NCI-H146 treated with DMSO at 0.1 percent for 48 hours (cell line): ENCODE results near the gene STOML1.
A peak's percentile ranks its signal among the peaks of the same experiment; 100 is the strongest.

Experiments used
- DNase-seq: peaks from one replicate; lab custom pipeline; 2025; ENCODE audit not compliant: unreplicated experiment; lab: John Stamatoyannopoulos, UW

Gene STOML1, protein sequence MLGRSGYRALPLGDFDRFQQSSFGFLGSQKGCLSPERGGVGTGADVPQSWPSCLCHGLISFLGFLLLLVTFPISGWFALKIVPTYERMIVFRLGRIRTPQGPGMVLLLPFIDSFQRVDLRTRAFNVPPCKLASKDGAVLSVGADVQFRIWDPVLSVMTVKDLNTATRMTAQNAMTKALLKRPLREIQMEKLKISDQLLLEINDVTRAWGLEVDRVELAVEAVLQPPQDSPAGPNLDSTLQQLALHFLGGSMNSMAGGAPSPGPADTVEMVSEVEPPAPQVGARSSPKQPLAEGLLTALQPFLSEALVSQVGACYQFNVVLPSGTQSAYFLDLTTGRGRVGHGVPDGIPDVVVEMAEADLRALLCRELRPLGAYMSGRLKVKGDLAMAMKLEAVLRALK

DNA sequence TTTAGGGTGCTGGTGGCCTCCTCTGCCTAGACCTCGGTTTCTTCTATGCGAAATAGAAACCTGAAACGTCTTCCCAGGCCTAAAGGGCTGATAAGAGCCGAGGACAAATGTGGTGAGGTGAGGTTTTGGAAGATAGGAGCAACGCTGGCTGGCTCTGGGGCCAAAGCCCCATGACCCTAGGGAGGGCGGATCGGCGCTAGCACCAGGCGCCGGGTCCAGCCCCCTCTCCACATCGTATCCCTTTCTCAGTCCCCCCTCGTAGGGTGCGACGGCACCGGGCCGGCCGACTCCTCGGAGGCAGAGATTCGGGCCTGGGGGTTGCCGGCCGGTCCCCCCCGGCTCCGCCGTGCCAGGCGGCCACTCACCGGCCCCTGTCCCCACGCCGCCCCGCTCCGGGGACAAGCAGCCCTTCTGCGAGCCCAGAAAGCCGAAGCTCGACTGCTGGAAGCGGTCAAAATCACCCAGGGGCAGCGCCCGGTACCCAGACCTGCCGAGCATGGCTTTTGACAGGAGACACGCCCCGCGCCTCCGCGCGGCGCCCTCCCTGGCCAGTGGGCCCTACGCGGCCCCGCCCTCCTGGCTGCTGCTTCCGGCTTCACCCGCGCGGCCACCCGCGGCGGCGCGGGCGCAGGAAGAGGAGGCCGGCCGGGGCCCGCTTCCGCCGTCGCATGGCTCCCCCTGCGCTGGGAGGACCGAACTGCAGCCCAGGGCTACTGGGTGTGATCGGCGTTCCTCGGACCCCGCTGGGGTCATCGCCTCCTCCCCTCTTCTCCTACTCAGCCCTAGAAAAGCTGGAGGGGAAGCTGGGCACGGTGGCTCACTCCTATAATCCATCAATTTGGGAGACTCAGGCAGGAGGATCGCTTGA lies at the start of gene STOML1:
Gene STOML1 (minus strand): TSS at position 570 of the 868 bp plus-strand sequence. CDS start 72 bp downstream, at position 498.
- DNase-seq: peak; percentile 51

DNA sequence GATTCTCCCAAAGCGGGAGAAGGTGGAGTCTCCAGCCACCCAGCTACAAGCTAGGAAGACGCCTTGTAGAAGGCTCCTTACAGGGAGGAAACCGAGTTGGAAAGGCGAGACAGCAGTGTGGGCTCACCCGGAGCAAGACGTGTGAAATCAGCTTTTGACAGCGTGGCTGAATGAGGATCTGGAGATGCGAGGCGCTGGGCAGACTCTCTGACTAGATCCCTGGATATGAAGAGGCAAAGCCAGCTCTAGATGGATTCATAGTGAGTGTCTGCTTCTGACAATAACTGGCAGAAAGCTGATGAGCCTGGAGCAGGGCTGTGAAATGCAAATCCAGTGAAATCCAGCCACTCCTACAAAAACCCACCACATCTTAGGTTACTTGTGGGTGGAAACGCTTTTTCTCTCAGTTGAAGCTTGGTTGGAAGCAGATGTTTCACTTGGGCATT lies 49.2 kb upstream of the STOML1 start:
- no peak for DNase-seq

DNA sequence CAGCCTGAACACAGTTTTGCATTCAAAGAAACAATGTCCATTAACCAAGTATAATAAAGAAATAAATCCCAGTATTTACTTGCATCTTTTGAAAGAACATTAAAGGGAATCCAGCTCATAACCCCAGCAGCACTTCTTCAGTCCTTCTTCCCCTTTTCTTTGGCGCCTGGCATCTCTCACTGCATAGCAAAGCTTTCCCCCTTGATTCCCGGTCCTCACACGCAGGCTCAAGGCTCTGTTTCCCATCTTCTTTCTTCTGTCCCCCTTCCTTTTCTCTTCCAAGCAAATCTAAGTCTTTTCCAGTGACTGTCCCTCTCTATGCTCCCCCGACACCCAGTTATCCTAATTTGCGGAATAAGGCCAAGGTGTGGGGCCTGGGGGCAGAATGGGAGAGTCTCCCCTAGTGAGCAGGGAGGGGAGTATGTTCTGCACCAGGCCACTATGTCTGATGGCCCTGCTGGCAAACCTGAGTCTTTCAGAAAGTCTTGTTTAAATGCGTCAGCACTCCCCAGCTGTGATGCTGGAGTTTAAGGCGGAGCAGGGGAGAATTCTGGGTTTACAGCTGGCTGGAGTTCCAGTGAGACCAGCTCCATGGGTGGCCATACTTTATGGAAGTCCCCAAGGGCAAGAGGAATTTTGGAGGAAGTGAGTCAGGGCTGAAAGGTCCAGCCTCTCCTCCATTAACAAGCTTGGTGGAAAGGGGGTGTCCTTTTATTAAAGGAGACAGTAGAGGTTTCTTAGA lies 48.2 kb upstream of the STOML1 start:
- DNase-seq: no peak

DNA sequence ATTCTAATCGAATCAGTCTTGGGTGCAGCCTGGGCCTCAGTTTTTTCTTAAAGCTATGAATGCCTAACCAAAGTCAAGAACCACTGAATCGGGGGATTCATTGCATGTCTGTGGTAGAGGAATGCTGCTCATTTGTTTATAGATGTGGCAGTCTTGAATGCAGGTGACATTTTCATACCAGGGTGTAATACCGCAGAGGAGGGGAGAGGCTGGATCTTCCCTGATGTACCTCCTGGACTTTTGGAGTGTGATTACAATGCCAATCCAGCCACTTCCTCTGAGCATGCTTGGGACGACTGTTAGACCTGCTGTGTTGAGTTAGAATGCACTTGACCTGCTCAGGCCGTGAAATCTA lies 47.5 kb upstream of the STOML1 start:
- no peak for DNase-seq

DNA sequence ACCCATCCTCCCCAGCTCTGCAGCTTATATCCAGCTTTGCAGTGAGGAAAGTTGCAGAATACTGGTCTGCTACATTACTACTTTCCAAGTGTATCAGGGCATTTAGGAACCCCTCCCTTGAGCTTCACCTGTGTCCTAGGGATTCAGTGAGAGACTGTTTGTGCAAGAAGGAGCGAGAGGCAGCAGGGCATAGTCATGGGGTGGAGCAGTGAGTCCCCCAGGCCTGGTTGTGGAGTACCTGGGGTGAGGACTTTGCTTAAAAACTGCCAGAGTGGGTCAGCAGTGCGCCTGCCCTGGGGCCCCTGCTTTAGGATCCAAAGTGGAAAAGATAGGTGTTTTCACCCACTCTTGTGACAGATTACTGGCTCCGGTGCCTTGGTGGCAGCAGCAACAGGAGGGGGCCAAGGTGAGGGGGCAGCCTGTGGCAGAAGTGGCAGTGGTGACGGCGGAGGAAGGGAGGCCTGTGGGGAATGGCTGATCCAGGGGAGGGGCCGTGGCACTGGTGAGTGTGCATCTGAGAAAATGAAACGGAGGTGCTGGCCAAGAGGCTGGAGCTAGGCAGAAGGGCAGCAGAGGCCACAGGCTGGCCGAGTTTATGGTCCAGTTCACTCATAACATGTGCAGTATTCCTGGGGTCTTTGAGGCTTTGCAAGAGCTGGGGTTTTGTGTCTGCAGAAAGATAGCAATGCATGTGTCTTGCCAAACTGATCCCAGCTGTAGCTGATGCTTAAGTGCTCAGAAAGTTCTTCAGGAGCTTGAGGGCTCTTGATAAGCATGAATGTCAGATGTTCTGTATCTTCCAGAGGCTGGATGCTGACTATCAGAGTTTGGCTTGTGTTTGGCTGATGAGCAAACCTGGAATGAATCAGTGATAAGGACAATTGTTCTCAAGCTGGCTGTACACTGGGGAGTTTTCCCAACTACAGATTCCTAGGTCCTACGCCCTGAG lies 46.9 kb upstream of the STOML1 start:
- no peak for DNase-seq

DNA sequence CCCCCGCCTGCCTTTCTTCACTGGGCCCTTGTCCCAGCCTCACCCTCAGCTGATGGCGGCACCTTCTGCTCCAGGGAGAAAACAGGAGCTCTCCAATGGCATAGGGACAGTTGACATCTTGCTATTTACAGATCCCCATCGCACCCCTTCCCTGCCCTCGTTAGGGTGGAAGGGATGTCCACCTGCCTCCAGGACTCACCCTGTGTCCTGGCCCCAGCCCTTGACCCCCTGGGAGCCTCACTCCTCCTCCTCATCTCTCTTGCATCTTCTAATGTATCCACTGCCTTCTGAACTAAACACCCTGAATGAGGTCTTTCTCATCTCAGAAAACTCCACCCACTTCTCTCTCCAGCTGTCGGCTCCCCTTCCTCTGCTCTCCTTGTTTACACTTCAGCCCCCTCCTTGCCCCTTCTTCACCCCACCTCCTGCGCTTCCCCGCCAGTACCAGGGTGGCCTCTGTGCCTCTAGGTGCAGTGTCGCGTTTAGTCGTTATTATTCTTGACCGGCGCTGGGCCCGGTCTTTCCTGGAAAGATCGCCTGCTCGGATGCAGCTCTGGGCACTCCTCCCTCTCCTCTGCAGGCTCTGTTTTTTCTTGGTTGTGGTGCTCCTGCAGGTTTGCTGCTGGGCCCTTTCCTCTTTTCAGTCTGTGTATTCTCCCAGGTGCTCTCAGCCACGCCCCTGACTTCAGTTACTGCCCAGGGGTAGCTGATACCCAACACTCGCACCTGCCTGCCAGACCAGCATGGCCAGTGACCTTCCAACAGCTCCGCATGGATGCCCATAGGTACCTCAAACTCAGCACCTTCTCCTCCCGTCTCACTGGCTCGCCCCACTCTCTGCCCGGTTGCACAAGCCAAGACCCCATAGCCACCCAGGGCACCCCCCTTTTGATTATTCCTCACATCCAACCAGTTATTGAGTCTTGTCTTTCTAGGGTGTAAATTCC lies 45.3 kb upstream of the STOML1 start:
- no peak for DNase-seq

DNA sequence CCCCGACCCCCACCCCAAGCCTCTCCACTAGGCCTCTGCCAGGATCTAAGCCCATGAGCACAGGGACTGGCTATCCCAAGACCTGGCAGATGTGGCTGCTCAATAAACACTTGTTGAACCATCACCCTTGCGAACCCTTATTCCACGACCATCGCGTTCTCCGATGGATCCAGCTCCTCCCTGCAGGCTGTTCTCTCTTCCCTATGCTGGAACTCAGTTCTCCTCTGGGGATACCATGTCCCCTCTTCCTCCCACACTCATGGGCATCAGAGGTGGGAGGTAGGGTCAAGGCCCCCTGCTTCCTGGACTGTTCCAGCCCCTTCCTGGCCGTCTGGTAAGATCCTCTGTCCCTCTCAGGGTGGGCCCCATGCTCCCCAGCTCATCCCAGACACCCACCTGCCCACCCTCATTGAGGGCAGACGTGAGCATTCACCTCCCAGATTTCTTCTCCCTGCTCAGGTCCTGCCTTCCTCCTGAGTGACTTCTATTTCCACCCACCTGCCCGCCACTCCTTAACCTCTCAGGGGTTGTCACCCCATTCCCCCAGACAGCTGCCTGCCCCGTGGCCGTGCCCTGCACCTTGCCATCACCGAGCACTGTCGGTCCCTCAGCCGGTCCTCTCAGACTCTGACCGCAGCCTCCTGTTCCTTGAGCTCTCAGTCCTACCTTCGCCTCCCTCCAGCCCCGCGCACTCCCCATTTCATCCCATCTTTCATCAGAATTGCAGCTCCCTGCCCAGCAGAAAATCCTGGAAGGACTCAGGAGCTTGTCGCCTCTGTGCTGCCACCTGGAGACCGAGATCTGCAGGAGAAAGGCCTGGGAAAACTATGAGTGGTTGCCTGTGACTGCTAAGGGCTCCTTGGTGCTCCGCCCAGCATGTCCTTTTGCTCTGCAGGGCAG lies 44.4 kb upstream of the STOML1 start:
- no peak for DNase-seq

DNA sequence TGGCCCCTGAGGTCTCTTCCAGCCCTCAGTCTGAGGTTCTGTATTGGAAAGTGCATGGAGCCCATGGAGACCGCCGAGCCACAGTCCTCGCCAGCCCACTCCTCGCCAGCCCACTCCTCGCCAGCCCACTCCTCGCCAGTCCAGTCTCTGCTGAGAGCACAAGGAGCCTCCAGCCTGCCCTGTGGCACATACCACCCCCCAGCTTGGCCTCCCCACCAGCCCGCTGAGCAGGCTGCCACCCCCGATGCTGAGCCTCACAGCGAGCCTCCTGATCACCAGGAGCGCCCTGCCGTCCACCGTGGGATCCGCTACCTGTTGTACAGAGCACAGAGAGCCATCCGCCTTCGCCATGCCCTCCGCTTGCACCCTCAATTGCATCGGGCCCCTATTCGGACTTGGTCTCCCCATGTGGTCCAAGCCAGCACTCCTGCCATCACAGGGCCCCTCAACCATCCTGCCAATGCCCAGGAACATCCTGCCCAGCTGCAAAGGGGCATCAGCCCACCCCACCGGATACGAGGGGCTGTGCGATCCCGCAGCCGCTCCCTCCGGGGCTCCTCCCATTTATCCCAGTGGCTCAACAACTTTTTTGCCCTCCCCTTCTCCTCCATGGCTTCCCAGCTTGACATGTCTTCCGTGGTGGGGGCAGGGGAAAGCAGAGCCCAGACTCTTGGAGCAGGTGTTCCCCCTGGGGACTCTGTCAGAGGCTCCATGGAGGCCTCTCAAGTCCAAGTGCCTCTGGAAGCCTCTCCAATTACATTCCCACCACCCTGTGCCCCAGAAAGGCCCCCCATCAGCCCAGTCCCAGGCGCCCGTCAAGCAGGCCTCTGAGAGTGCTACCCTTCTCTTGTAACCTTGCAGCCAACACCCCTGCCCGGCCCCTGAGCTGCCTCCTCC lies 43.3 kb upstream of the STOML1 start:
- DNase-seq: no peak

DNA sequence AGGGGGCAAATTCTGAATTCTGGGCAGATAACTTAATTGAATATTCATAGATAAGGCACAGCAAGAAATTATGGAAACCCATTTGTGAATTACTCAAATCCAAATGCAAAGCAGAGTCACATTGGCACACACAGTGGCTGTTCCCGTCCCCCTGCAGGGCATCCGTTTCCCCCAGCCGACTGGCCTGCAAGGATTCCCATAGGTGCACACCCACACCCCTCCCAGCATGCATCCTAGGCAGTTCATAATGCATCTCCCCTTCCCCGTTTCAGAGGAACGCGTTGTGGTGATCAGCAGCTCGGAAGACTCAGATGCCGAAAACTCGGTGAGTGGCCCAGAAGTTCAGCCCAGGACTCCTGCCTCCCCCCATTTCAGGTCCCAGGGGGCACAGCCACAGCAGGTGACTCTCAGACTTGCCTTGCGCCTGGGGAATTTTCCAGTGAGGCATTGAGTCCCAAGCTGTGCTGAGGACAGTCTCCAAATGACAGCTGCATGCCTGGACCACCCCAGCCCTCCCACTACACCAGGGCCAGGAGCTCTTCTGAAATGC lies 42.2 kb upstream of the STOML1 start:
- no peak for DNase-seq

DNA sequence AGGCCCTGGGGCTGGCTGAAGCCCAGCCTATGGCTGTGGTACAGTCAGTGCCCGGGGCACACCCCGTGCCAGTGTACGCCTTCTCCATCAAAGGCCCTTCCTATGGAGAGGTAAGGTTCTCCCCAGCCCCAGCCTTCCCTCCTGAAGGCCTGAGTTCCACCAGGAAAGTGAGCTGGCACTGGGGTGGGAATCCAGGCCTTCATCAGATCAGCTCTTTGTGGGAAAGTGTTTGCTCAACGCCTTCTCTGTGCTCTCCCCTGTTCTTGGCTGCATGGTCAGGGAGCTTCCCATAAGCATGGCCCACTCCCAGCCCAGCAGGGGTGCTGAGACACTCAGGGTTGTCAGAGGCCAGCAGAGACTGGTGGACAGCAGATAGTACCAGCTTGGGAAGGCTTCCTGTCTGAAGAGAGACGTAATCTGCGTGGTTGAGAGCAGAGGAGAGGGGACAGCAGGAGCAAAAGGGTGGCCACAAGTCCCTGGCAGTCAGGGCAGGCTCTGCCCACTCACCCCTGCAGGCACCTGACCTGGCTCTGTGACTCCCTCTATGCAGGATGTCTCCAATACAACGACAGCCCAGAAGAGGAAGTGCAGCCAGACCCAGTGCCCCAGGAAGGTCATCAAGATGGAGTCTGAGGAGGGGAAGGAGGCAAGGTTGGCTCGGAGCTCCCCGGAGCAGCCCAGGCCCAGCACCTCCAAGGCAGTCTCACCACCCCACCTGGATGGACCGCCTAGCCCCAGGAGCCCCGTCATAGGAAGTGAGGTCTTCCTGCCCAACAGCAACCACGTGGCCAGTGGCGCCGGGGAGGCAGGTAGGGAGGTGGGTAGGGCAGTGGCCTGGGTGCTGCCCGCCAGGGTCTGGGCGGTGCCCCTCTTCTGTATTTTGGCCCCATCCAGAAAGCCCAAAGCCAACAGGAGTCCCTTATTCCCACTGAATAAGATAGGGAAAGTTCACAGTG lies 40.8 kb upstream of the STOML1 start:
- no peak for DNase-seq

DNA sequence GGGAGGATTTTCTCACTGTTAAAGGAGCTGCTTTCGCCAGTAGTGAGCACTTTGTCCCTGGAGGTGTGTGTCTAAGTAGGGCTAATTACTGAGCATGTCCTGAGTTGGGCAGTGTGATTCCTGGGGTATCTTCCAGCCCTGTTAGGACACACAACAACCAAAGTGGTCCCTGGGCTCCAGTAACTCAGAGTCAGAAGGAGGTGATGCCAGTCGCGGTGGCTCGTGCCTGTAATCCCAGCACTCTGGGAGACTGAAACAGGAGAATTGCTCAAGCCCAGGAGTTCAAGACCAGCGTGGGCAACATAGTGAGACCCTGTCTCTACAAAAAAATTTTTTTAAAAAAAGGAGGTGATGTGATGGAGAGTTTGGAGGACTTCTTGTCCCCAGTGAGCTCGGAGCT lies 40.0 kb upstream of the STOML1 start:
- no peak for DNase-seq

DNA sequence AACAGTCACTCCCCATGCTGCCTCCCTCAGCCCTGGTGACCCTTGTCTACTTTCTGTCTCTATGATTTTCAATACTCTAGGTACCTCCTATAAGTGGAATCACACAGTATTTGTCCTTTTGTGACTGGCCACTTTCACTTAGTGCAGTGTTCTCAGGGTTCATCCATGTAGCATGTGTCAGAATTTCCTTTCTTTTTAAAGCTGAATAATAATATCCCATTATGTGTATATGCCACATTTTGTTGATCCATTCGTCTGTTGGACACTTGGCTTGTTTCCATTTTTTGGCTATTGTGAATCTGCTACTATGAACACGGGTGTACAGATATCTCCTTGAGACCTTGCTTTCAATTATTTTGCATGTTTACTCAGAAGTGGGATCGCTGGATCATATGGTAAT lies 36.6 kb upstream of the STOML1 start:
- no peak for DNase-seq

DNA sequence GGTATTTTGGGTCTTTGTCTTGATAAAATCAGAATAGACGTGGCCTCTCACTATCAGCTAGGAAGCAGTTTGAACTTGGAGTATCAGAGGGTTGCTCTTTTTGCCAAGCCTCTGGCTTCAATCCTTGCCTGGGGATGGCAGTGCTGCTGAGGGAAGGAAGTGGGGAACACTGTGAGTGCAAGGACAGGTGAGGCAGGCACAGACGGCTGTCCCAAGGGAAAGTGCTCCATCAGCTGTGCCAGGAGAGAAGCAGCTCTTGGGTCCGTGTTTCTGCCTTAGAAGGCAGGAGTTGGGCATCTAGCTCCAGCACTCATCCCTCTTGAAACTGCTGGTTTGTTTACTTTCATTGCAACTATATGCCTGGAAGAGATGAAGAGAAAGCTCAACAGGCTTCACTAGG lies 35.6 kb upstream of the STOML1 start:
- DNase-seq: no peak

DNA sequence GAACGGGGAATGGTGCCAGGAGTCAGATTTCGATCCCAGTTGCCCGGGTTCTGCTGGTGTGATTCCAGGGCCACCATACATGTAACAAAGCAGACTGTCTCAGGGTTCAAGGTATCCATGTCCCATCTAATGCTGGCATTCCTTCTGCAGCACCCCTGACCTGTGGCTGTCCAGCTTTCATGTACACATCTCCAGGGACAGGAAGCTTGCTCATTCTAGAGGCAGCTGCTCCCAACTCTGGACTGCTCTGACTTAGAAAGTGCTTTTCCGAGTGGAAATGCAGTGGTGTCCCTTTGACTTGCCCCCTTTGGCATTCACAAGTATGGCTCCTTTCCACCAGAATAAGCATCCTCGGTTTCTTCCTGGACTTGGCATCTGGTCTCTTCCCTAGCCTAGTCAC lies 33.3 kb upstream of the STOML1 start:
- no peak for DNase-seq

DNA sequence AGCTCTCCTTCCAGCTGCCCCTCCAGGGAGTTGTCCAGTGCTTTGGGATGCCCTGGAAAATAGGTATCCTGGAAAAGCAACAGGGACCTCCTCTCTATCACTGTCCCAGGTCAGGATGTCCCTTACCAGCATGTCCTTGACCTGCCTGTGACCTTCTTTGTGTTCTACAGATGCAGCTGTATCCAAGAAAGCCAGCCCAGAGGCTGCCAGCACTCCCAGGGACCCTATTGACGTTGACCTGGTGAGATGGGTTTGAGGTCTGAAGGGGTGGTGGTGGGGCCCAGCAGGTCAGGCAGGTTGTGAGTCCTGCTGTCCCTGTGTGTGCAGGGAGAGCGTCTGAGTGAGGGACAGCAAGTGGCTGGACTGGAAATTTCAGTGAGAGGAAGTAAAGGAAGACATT lies 32.6 kb upstream of the STOML1 start:
- DNase-seq: no peak
